HepG2 (cell line): ENCODE measurements around the gene PLD2. TPM values are rescaled to one million over a fixed set of nuclear protein-coding genes. Genes with fewer than 3 reads are reported as not detected.
A peak's percentile ranks its signal among the peaks of the same experiment; 100 is the strongest.

ENCODE experiments used
- ESRRA ChIP-seq: sonication (generic); formaldehyde crosslinking; IDR thresholded peaks from 2 replicates; pipeline ENCODE4 v1.5.1; 2020; ENCODE audit warnings: mild to moderate bottlenecking, low read depth, missing genetic modification reagents
- PRPF4 ChIP-seq: fragments of 200-400 bp; formaldehyde crosslinking; IDR thresholded peaks from 2 replicates; pipeline ENCODE4 v1.6.1; 2016; ENCODE audit warnings: low read length, low read depth; ENCODE audit not compliant: poor library complexity, severe bottlenecking
- SIN3B ChIP-seq: fragments of 150-350 bp; IDR thresholded peaks from 2 replicates; pipeline ENCODE4 v1.6.1; 2014; ENCODE audit warnings: low read length
- SNAPC2 ChIP-seq: sonication (generic); formaldehyde crosslinking; IDR thresholded peaks from 2 replicates; pipeline ENCODE4 v1.8.1; 2022; ENCODE audit warnings: mild to moderate bottlenecking, missing genetic modification reagents
- SSRP1 ChIP-seq: IDR thresholded peaks from 2 replicates; pipeline ENCODE4 v1.6.1; 2016; ENCODE audit warnings: control low read depth
- TBX2 ChIP-seq: sonication (generic); formaldehyde crosslinking; IDR thresholded peaks from 2 replicates; pipeline ENCODE4 v1.5.0; 2020; ENCODE audit warnings: missing genetic modification reagents, mild to moderate bottlenecking, borderline replicate concordance
- ZNF33A ChIP-seq: sonication (generic); formaldehyde crosslinking; IDR thresholded peaks from 2 replicates; pipeline ENCODE4 v1.5.1; 2020; ENCODE audit warnings: missing genetic modification reagents, mild to moderate bottlenecking, moderate library complexity, borderline replicate concordance
- ZSCAN20 ChIP-seq: sonication (generic); formaldehyde crosslinking; IDR thresholded peaks from 2 replicates; pipeline ENCODE4 v1.4.0; 2020; ENCODE audit warnings: missing genetic modification reagents, mild to moderate bottlenecking, borderline replicate concordance
- polyA plus RNA-seq, 8 experiments: library from polyadenylated mRNA; depleted of rRNA in 3 of 8; stranded (reverse) in 7 of 8; unstranded in 1 of 8; fragments of >200 nt; fragmentation: Illumina TruSeq in 4 of 8; extraction: Trizol in 4 of 8; gene quantifications; 2 replicates each; pipeline versions ENCODE4 v1.2.1 to v1.2.3, GENCODE V29; 2011 to 2016; ENCODE audit warnings: low read depth in 4 of 8, missing spikeins in 1 of 8, mixed read lengths in 1 of 8; ENCODE audit not compliant: insufficient read depth in 1 of 8
- total RNA-seq, 5 experiments: library from RNA; depleted of rRNA; stranded (reverse); fragments of >200 nt; fragmentation: Illumina TruSeq; extraction: Trizol; gene quantifications; 2 replicates each; pipeline ENCODE4 v1.2.3, GENCODE V29; 2016; ENCODE audit warnings: low read depth in 1 of 5
- TF ChIP-seq, protein P1 (sequence below): sonication (generic); formaldehyde crosslinking; IDR thresholded peaks from 2 replicates; pipeline ENCODE4 v1.5.0; 2020; ENCODE audit warnings: mild to moderate bottlenecking, missing genetic modification reagents, borderline replicate concordance
- TF ChIP-seq, protein P2 (sequence below): IDR thresholded peaks from 2 replicates; pipeline ENCODE4 v1.6.1; 2016; ENCODE audit warnings: control low read depth
- TF ChIP-seq, protein P3 (sequence below): IDR thresholded peaks from 2 replicates; pipeline ENCODE4 v1.6.1; 2016; ENCODE audit warnings: low read depth, missing genetic modification reagents, missing compliant biosample characterization
- TF ChIP-seq, protein P4 (sequence below): sonication (generic); formaldehyde crosslinking; IDR thresholded peaks from 2 replicates; pipeline ENCODE4 v1.5.0; 2020; ENCODE audit warnings: missing genetic modification reagents, mild to moderate bottlenecking, borderline replicate concordance

Gene PLD2
- total and polyA plus RNA-seq, 2 of the 13 experiments (the other 11 are each of a cell fraction or from before 2014, with no cell fraction given): 13.4 to 29.7 TPM

DNA sequence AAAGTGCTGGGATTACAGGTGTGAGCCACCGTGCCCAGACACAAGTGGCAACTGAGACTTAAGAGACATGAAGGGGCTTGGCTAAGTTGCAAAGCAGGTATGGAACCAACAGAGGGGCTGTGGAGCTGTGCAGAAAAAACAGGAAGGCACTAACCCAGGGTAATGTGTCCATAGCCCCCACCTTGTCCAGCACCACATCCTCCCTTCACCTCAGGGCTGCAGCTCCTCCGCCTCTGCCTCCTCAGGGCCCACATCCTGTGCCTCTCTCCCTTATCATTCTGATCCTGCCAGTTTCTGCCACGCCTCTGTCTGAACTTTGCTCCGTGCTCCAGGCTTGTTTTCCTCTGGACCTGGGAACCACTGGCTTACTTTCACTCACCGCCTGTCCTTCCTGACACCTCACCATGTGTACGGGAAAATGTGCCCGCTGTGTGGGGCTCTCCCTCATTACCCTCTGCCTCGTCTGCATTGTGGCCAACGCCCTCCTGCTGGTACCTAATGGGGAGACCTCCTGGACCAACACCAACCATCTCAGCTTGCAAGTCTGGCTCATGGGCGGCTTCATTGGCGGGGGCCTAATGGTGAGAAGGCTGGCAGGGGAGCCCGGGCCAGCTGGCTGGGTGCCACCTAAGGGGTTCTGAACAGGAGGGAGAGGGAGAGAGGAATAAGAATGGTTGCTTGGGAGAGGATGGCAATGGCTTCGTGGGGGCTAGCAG, 35.3 kb upstream of the PLD2 start, which contains the start of gene TM4SF5 (continued):
- TF ChIP-seq, protein P1, sequence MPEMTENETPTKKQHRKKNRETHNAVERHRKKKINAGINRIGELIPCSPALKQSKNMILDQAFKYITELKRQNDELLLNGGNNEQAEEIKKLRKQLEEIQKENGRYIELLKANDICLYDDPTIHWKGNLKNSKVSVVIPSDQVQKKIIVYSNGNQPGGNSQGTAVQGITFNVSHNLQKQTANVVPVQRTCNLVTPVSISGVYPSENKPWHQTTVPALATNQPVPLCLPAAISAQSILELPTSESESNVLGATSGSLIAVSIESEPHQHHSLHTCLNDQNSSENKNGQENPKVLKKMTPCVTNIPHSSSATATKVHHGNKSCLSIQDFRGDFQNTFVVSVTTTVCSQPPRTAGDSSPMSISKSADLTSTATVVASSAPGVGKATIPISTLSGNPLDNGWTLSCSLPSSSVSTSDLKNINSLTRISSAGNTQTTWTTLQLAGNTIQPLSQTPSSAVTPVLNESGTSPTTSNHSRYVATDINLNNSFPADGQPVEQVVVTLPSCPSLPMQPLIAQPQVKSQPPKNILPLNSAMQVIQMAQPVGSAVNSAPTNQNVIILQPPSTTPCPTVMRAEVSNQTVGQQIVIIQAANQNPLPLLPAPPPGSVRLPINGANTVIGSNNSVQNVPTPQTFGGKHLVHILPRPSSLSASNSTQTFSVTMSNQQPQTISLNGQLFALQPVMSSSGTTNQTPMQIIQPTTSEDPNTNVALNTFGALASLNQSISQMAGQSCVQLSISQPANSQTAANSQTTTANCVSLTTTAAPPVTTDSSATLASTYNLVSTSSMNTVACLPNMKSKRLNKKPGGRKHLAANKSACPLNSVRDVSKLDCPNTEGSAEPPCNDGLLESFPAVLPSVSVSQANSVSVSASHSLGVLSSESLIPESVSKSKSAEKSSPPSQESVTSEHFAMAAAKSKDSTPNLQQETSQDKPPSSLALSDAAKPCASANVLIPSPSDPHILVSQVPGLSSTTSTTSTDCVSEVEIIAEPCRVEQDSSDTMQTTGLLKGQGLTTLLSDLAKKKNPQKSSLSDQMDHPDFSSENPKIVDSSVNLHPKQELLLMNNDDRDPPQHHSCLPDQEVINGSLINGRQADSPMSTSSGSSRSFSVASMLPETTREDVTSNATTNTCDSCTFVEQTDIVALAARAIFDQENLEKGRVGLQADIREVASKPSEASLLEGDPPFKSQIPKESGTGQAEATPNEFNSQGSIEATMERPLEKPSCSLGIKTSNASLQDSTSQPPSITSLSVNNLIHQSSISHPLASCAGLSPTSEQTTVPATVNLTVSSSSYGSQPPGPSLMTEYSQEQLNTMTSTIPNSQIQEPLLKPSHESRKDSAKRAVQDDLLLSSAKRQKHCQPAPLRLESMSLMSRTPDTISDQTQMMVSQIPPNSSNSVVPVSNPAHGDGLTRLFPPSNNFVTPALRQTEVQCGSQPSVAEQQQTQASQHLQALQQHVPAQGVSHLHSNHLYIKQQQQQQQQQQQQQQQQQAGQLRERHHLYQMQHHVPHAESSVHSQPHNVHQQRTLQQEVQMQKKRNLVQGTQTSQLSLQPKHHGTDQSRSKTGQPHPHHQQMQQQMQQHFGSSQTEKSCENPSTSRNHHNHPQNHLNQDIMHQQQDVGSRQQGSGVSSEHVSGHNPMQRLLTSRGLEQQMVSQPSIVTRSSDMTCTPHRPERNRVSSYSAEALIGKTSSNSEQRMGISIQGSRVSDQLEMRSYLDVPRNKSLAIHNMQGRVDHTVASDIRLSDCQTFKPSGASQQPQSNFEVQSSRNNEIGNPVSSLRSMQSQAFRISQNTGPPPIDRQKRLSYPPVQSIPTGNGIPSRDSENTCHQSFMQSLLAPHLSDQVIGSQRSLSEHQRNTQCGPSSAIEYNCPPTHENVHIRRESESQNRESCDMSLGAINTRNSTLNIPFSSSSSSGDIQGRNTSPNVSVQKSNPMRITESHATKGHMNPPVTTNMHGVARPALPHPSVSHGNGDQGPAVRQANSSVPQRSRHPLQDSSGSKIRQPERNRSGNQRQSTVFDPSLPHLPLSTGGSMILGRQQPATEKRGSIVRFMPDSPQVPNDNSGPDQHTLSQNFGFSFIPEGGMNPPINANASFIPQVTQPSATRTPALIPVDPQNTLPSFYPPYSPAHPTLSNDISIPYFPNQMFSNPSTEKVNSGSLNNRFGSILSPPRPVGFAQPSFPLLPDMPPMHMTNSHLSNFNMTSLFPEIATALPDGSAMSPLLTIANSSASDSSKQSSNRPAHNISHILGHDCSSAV: no peak; the same call in 1 of the 2 replicates
- TF ChIP-seq, protein P2, sequence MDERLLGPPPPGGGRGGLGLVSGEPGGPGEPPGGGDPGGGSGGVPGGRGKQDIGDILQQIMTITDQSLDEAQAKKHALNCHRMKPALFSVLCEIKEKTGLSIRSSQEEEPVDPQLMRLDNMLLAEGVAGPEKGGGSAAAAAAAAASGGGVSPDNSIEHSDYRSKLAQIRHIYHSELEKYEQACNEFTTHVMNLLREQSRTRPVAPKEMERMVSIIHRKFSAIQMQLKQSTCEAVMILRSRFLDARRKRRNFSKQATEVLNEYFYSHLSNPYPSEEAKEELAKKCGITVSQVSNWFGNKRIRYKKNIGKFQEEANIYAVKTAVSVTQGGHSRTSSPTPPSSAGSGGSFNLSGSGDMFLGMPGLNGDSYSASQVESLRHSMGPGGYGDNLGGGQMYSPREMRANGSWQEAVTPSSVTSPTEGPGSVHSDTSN: 0 out of 2 replicates have a peak, but pooled peaks have one; percentile 32
- TF ChIP-seq SNAPC2 (CRISPR knock-in tag) (peak; percentile 25; the same call in 1 of the 2 replicates), PRPF4 (no peak), ZNF33A (CRISPR knock-in tag) (no peak), TBX2 (CRISPR knock-in tag) (peak; percentile 97), ZSCAN20 (0 out of 2 replicates have a peak, but pooled peaks have one; percentile 30), ESRRA (CRISPR knock-in tag) (peak; percentile 40; the same call in 1 of the 2 replicates), SIN3B (no peak; the same call in 1 of the 2 replicates), SSRP1 (peak; percentile 31; the same call in 1 of the 2 replicates)
- TF ChIP-seq, protein P3, sequence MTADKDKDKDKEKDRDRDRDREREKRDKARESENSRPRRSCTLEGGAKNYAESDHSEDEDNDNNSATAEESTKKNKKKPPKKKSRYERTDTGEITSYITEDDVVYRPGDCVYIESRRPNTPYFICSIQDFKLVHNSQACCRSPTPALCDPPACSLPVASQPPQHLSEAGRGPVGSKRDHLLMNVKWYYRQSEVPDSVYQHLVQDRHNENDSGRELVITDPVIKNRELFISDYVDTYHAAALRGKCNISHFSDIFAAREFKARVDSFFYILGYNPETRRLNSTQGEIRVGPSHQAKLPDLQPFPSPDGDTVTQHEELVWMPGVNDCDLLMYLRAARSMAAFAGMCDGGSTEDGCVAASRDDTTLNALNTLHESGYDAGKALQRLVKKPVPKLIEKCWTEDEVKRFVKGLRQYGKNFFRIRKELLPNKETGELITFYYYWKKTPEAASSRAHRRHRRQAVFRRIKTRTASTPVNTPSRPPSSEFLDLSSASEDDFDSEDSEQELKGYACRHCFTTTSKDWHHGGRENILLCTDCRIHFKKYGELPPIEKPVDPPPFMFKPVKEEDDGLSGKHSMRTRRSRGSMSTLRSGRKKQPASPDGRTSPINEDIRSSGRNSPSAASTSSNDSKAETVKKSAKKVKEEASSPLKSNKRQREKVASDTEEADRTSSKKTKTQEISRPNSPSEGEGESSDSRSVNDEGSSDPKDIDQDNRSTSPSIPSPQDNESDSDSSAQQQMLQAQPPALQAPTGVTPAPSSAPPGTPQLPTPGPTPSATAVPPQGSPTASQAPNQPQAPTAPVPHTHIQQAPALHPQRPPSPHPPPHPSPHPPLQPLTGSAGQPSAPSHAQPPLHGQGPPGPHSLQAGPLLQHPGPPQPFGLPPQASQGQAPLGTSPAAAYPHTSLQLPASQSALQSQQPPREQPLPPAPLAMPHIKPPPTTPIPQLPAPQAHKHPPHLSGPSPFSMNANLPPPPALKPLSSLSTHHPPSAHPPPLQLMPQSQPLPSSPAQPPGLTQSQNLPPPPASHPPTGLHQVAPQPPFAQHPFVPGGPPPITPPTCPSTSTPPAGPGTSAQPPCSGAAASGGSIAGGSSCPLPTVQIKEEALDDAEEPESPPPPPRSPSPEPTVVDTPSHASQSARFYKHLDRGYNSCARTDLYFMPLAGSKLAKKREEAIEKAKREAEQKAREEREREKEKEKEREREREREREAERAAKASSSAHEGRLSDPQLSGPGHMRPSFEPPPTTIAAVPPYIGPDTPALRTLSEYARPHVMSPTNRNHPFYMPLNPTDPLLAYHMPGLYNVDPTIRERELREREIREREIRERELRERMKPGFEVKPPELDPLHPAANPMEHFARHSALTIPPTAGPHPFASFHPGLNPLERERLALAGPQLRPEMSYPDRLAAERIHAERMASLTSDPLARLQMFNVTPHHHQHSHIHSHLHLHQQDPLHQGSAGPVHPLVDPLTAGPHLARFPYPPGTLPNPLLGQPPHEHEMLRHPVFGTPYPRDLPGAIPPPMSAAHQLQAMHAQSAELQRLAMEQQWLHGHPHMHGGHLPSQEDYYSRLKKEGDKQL (CRISPR knock-in tag): peak; percentile 77
- TF ChIP-seq, protein P4, sequence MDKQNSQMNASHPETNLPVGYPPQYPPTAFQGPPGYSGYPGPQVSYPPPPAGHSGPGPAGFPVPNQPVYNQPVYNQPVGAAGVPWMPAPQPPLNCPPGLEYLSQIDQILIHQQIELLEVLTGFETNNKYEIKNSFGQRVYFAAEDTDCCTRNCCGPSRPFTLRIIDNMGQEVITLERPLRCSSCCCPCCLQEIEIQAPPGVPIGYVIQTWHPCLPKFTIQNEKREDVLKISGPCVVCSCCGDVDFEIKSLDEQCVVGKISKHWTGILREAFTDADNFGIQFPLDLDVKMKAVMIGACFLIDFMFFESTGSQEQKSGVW (CRISPR knock-in tag): no peak
